SK-N-SH treated with all-trans-retinoic acid at 6 μM for 48 hours (cell line): ENCODE measurements around the gene LPGAT1.

Experiments
- ATAC-seq: fragments of 200-7000 bp; cut with Tn5 transposase; 3 replicates; pipeline ENCODE4 v1.9.1; 2020; ENCODE audit warnings: mild to moderate bottlenecking, moderate library complexity
- ESRRG ChIP-seq: fragments of 250-450 bp; sonication (Bioruptor Pico); IDR thresholded peaks from 2 replicates; pipeline ENCODE4 v1.6.1; 2021; ENCODE audit warnings: mild to moderate bottlenecking
- GLIS3 ChIP-seq: fragments of 250-450 bp; sonication (Bioruptor Pico); IDR thresholded peaks from 2 replicates; pipeline ENCODE4 v1.5.0; 2020; ENCODE audit warnings: mild to moderate bottlenecking, moderate library complexity
- ISL1 ChIP-seq: fragments of 250-450 bp; sonication (Bioruptor Pico); IDR thresholded peaks from 2 replicates; pipeline ENCODE4 v2.1.2; 2022; ENCODE audit warnings: mild to moderate bottlenecking, moderate library complexity
- OSR1 ChIP-seq: fragments of 250-450 bp; sonication (Bioruptor Pico); IDR thresholded peaks from 2 replicates; pipeline ENCODE4 v1.8.0; 2022; ENCODE audit warnings: moderate library complexity, mild to moderate bottlenecking, inconsistent platforms
- PPARA ChIP-seq: fragments of 250-450 bp; sonication (Bioruptor Pico); IDR thresholded peaks from 2 replicates; pipeline ENCODE4 v1.5.0; 2020; ENCODE audit warnings: mild to moderate bottlenecking, borderline replicate concordance
- RARB ChIP-seq: fragments of 250-450 bp; sonication (Bioruptor Pico); IDR thresholded peaks from 2 replicates; pipeline ENCODE4 v1.8.0; 2021; ENCODE audit warnings: mild to moderate bottlenecking, moderate library complexity
- SNAI2 ChIP-seq: fragments of 250-450 bp; sonication (Bioruptor Pico); IDR thresholded peaks from 2 replicates; pipeline ENCODE4 v1.5.0; 2020; ENCODE audit warnings: mild to moderate bottlenecking, moderate library complexity
- ZC3H10 ChIP-seq: fragments of 250-450 bp; sonication (Bioruptor Pico); IDR thresholded peaks from 2 replicates; pipeline ENCODE4 v1.5.1; 2021; ENCODE audit warnings: mild to moderate bottlenecking, moderate library complexity
- ZFP3 ChIP-seq: fragments of 250-450 bp; sonication (Bioruptor Pico); IDR thresholded peaks from 2 replicates; pipeline ENCODE4 v1.5.0; 2020; ENCODE audit warnings: mild to moderate bottlenecking, moderate library complexity
- ZNF565 ChIP-seq: fragments of 450-650 bp; formaldehyde crosslinking; conservative IDR thresholded peaks from 2 replicates; pipeline ENCODE4 v1.5.0; 2020; ENCODE audit warnings: low read depth, mild to moderate bottlenecking, moderate library complexity
- ZNF70 ChIP-seq: fragments of 450-650 bp; formaldehyde crosslinking; IDR thresholded peaks from 2 replicates; pipeline ENCODE4 v1.5.0; 2020; ENCODE audit warnings: mild to moderate bottlenecking, moderate library complexity
- TF ChIP-seq, protein P1 (sequence below): fragments of 250-450 bp; sonication (Bioruptor Pico); IDR thresholded peaks from 2 replicates; pipeline ENCODE4 v1.5.0; 2020; ENCODE audit warnings: mild to moderate bottlenecking, moderate library complexity
- TF ChIP-seq, protein P2 (sequence below): fragments of 250-450 bp; sonication (Bioruptor Pico); IDR thresholded peaks from 2 replicates; pipeline ENCODE4 v1.8.0; 2020; ENCODE audit warnings: mild to moderate bottlenecking, moderate library complexity, borderline replicate concordance
- TF ChIP-seq, protein P3 (sequence below): fragments of 250-450 bp; sonication (Bioruptor Pico); IDR thresholded peaks from 2 replicates; pipeline ENCODE4 v1.5.1; 2021; ENCODE audit warnings: mild to moderate bottlenecking, moderate library complexity
- TF ChIP-seq, protein P4 (sequence below): fragments of 250-450 bp; sonication (Bioruptor Pico); IDR thresholded peaks from 2 replicates; pipeline ENCODE4 v1.5.1; 2020; ENCODE audit warnings: low read depth, mild to moderate bottlenecking, moderate library complexity
- TF ChIP-seq, protein P5 (sequence below): fragments of 250-450 bp; sonication (Bioruptor Pico); IDR thresholded peaks from 2 replicates; pipeline ENCODE4 v1.8.0; 2021; ENCODE audit warnings: low read depth, mild to moderate bottlenecking, moderate library complexity, borderline replicate concordance

LPGAT1 gene

DNA sequence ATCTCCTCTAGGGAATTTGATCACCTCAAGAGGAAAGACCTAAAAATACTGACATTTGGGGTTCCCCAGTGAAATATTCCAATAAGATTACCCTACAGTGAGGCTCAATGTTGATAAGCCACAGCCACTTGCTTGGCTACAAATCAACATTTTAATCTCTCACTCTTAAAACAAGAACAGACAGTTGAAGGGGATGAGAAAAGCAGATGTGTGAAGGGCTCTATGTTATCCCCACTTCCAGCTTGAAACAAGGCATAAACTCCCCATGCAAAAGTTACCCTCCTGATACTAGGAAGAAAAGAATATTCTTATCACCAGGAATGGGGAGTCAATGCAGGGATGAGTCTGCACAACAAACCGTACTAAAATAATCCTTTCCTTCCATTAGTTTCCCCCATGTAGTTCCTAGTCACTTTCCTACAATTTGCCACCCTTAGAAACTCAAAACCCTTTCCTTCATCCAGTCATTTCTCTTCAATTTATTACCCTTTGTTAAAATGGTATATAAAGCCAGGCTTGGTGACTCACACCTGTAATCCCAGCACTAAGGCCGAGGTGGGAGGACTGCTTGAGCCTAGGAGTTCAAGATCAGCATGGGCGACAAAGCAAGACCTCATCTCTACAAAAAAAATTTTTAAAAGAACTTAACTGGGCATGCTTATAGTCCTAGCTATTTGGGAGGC is 29.5 kb downstream of the LPGAT1 start:
- ATAC-seq, result no peak

DNA sequence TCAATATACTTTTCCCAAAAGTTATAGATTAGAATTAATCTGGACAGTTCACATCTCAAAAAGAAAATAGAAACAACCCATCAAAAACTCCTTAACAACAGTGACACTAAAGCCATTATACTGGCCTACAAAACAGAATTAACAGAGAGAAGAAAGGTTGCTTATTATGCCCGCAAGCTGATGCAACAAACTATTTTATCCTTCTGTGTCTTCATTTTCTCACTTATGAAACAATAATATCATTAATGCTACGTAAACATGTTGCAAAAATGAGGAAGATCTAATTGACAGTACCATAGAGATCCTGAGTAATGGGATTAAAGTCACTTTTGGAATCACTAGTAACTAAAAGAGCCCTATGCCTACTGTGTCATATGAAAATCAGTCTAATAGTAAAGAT is 32.6 kb downstream of the LPGAT1 start:
- no peak for TF ChIP-seq ZNF70
- TF ChIP-seq, all 23 proteins: peak for 0

More for the DNA sequence above, 29.5 kb downstream of the LPGAT1 start:
- TF ChIP-seq ZFP3 (CRISPR knock-in tag) (no peak), RARB (no peak), OSR1 (CRISPR knock-in tag) (no peak)
- TF ChIP-seq, protein P1, sequence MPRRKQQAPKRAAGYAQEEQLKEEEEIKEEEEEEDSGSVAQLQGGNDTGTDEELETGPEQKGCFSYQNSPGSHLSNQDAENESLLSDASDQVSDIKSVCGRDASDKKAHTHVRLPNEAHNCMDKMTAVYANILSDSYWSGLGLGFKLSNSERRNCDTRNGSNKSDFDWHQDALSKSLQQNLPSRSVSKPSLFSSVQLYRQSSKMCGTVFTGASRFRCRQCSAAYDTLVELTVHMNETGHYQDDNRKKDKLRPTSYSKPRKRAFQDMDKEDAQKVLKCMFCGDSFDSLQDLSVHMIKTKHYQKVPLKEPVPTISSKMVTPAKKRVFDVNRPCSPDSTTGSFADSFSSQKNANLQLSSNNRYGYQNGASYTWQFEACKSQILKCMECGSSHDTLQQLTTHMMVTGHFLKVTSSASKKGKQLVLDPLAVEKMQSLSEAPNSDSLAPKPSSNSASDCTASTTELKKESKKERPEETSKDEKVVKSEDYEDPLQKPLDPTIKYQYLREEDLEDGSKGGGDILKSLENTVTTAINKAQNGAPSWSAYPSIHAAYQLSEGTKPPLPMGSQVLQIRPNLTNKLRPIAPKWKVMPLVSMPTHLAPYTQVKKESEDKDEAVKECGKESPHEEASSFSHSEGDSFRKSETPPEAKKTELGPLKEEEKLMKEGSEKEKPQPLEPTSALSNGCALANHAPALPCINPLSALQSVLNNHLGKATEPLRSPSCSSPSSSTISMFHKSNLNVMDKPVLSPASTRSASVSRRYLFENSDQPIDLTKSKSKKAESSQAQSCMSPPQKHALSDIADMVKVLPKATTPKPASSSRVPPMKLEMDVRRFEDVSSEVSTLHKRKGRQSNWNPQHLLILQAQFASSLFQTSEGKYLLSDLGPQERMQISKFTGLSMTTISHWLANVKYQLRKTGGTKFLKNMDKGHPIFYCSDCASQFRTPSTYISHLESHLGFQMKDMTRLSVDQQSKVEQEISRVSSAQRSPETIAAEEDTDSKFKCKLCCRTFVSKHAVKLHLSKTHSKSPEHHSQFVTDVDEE, result no peak

DNA sequence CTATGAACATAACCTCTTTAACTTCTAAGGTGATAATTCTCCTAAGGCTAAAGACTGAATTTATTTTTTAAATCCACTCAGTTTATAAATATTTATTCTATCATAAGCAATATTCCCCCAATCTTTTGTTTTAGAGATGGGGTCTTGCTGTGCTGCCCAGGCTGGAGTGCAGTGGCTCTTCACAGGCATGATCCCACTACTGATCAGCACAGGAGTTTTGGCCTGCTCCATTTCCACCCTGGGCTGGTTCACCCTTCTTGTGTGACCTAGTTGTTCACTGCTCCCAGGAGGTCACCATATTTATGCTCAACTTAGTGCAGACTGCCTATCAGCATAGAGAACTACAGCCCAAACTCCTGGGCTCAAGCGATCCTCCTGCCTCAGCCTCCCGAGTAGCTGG is 38.6 kb downstream of the LPGAT1 start:
- no peak for TF ChIP-seq GLIS3 (CRISPR knock-in tag)
- no peak for TF ChIP-seq ZC3H10 (CRISPR knock-in tag)
- no peak for TF ChIP-seq ZFP3 (CRISPR knock-in tag)
- TF ChIP-seq, all 23 proteins: peak for 0

More for the DNA sequence above, 32.6 kb downstream of the LPGAT1 start:
- ATAC-seq, result no peak

DNA sequence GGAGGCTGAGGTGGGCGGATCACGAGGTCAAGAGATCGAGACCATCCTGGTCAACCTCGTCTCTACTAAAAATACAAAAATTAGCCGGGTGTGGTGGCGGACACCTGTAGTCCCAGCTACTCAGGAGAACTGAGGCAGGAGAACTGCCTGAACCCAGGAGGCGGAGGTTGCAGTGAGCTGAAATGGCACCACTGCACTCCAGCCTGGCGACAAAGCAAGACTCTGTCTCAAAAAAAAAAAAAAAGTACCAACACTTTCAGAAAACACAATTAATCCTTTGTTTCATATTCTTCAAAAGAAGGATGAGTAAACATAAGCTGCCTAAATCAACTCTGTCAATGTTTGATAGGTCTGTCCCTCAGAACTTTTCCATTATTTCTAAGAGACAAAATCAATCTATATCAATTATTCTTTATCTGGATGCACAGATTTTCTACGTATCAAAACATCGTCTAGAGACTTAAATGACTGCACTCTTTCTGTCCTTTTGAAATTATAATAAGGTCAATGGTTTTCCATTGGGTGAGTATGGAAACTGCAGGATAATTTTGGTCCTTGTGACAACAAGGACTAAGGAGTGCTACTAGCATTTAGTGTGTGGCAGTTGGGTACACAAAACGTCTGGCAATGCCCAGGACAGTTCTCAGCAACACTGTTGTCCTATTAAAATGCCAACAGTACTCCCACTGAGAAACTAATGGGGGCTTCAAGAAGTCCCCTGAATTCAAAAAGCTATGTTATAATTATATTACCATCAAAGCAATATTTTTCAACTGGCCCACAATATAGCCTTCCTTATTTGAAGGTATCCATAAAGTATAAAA is 40.7 kb downstream of the LPGAT1 start:
- no peak for ATAC-seq
- TF ChIP-seq ISL1 (CRISPR knock-in tag) (no peak), RARB (no peak), ZNF565 (CRISPR knock-in tag) (no peak), SNAI2 (CRISPR knock-in tag) (no peak), ZNF70 (no peak)

More for the DNA sequence above, 38.6 kb downstream of the LPGAT1 start:
- no peak for ATAC-seq

DNA sequence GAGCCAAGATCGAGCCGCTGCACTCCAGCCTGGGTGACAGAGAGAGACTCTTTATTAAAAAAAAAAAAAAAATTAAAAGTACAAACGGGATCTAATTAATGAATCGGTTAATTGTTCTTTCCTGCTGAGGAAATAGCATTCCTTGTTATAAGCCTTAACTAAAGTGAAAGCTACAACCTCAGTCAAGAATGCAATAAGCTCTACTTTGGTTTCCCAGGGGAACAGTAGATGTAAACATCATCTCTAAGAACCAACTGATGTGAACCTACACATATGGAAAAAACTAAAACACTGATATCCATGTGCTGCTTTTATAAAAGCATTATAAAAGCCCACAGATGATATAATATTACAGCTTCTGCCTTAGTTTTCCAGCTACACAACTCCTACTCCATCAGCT is 41.9 kb downstream of the LPGAT1 start:
- ATAC-seq, result peak; percentile 33; the same call in 1 of the 3 replicates
- TF ChIP-seq, protein P2, sequence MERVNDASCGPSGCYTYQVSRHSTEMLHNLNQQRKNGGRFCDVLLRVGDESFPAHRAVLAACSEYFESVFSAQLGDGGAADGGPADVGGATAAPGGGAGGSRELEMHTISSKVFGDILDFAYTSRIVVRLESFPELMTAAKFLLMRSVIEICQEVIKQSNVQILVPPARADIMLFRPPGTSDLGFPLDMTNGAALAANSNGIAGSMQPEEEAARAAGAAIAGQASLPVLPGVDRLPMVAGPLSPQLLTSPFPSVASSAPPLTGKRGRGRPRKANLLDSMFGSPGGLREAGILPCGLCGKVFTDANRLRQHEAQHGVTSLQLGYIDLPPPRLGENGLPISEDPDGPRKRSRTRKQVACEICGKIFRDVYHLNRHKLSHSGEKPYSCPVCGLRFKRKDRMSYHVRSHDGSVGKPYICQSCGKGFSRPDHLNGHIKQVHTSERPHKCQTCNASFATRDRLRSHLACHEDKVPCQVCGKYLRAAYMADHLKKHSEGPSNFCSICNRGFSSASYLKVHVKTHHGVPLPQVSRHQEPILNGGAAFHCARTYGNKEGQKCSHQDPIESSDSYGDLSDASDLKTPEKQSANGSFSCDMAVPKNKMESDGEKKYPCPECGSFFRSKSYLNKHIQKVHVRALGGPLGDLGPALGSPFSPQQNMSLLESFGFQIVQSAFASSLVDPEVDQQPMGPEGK, result no peak
- TF ChIP-seq ISL1 (CRISPR knock-in tag), result no peak
- TF ChIP-seq, protein P3, sequence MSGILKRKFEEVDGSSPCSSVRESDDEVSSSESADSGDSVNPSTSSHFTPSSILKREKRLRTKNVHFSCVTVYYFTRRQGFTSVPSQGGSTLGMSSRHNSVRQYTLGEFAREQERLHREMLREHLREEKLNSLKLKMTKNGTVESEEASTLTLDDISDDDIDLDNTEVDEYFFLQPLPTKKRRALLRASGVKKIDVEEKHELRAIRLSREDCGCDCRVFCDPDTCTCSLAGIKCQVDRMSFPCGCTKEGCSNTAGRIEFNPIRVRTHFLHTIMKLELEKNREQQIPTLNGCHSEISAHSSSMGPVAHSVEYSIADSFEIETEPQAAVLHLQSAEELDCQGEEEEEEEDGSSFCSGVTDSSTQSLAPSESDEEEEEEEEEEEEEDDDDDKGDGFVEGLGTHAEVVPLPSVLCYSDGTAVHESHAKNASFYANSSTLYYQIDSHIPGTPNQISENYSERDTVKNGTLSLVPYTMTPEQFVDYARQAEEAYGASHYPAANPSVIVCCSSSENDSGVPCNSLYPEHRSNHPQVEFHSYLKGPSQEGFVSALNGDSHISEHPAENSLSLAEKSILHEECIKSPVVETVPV (CRISPR knock-in tag), result no peak
- TF ChIP-seq ZFP3 (CRISPR knock-in tag), result no peak
- TF ChIP-seq ZC3H10 (CRISPR knock-in tag), result no peak
- no peak for TF ChIP-seq PPARA (CRISPR knock-in tag)
- TF ChIP-seq GLIS3 (CRISPR knock-in tag), result no peak
- no peak for TF ChIP-seq ZNF565 (CRISPR knock-in tag)
- TF ChIP-seq, protein P4, sequence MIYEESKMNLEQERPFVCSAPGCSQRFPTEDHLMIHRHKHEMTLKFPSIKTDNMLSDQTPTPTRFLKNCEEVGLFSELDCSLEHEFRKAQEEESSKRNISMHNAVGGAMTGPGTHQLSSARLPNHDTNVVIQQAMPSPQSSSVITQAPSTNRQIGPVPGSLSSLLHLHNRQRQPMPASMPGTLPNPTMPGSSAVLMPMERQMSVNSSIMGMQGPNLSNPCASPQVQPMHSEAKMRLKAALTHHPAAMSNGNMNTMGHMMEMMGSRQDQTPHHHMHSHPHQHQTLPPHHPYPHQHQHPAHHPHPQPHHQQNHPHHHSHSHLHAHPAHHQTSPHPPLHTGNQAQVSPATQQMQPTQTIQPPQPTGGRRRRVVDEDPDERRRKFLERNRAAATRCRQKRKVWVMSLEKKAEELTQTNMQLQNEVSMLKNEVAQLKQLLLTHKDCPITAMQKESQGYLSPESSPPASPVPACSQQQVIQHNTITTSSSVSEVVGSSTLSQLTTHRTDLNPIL (CRISPR knock-in tag), result no peak
- TF ChIP-seq, protein P1, result no peak
- TF ChIP-seq OSR1 (CRISPR knock-in tag), result no peak
- TF ChIP-seq RARB, result no peak
- TF ChIP-seq SNAI2 (CRISPR knock-in tag), result no peak
- TF ChIP-seq, protein P5, sequence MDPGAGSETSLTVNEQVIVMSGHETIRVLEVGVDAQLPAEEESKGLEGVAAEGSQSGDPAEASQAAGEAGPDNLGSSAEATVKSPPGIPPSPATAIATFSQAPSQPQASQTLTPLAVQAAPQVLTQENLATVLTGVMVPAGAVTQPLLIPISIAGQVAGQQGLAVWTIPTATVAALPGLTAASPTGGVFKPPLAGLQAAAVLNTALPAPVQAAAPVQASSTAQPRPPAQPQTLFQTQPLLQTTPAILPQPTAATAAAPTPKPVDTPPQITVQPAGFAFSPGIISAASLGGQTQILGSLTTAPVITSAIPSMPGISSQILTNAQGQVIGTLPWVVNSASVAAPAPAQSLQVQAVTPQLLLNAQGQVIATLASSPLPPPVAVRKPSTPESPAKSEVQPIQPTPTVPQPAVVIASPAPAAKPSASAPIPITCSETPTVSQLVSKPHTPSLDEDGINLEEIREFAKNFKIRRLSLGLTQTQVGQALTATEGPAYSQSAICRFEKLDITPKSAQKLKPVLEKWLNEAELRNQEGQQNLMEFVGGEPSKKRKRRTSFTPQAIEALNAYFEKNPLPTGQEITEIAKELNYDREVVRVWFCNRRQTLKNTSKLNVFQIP (CRISPR knock-in tag), result no peak
- TF ChIP-seq ESRRG, result no peak
